Tibial artery (tissue), 4 donors: Measurements from ENCODE around the gene TBC1D32.

Experiments used
- DNase-seq, 2 donors: peaks; one replicate each; pipeline ENCODE4 v3.0.0-alpha.2; 2019
- H3K27ac ChIP-seq, 2 donors: fragments of 200-600 bp; sonication (generic) in 1 of 2; 1 replicate in 1 of 2; 2 replicates in 1 of 2; pipeline ENCODE4 v1.5.1; 2018 to 2019; ENCODE audit warnings: mild to moderate bottlenecking in 1 of 2
- H3K27me3 ChIP-seq, 2 donors: fragments of 200-600 bp; sonication (generic) in 1 of 2; one replicate each; pipeline versions ENCODE4 v1.5.1 to v1.6.0; 2016 to 2019
- H3K36me3 ChIP-seq, 3 donors: fragments of 200-600 bp; sonication (generic) in 2 of 3; one replicate each; pipeline ENCODE4 v1.5.1; 2016 to 2019; ENCODE audit warnings: mild to moderate bottlenecking in 2 of 3
- H3K4me1 ChIP-seq, 4 donors: fragments of 200-600 bp; sonication (generic) in 2 of 4; 1 replicate in 3 of 4; 2 replicates in 1 of 4; pipeline ENCODE4 v1.5.1; 2016 to 2019
- H3K4me3 ChIP-seq, 2 donors: fragments of 200-600 bp; sonication (generic) in 1 of 2; 1 replicate in 1 of 2; 2 replicates in 1 of 2; pipeline ENCODE4 v1.5.1; 2018 to 2019; ENCODE audit warnings: mild to moderate bottlenecking in 2 of 2
- H3K9me3 ChIP-seq, 3 donors: fragments of 200-600 bp; sonication (generic) in 1 of 3; one replicate each; pipeline ENCODE4 v1.5.1; 2016 to 2019
- CTCF ChIP-seq, 2 experiments: fragments of 200-600 bp in 1 of 2; fragments of 450-650 bp in 1 of 2; IDR thresholded peaks; one replicate each; pipeline ENCODE4 v1.5.1; 2017 to 2019; ENCODE audit warnings: antibody characterized with exemption in 2 of 2, mild to moderate bottlenecking in 1 of 2, moderate library complexity in 1 of 2
- intact Hi-C: fragments of 100-400 bp; cut with DNase I; formaldehyde crosslinking; loops from one replicate; pipeline ENCODE4 v1.15.0; 2023; ENCODE audit warnings: low total_unique reads

TBC1D32 gene

DNA sequence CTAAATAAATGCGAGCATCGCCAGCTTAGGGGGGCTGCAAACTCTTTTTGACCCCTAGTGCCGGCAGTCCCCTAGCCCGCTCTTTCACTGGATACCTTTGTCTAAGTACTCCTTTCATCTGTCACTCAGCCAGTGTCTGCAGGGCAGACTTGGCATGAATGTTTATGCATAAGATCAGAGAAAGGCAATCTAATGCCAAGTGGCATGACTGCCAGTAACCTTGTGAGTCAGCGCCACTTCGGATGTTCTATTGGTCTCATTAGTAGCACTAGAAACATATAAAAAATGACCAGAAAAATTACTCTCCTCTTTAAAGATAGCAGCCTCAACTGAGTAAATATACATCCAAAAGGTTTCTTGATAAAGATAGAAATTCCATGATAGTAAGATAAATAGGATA, 192.2 kb downstream of the TBC1D32 start:
- peaks cover 0 to 3% (median 0%) of the 10 kb centered on the region in 3 donors for H3K9me3 ChIP-seq
- no peak for TF ChIP-seq CTCF (IDR thresholded peaks at IDR 0.05)
- H3K4me1 ChIP-seq = no peaks in the 10 kb centered on the region
- no peak overlapping the region for H3K27ac ChIP-seq
- intact Hi-C loops = no loop called here
- no peak overlapping the region for H3K4me3 ChIP-seq
- no peaks in the 10 kb centered on the region for H3K27me3 ChIP-seq
- no peaks in the 10 kb centered on the region for H3K36me3 ChIP-seq
- no peak for DNase-seq

DNA sequence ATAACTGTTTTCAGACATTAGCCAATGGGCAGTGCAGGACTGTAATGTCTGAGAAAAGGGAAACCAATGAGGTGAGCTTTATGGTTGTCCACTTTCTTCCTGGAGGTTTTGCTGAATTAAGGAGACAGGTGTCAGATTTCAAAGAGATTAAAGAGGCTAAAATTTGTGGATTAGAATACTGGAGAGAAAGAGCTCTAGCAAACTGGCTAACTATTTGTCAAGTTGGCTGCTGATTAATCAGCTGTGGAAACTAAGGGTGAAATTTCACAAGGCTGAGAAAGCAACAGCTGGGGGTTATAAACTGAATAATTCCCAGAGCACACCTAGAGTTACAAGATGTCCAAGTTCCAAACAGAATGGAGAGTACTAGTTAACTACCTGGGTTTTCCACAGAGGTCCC, 198.9 kb downstream of the TBC1D32 start:
- Histone ChIP-seq H3K27ac (no peak overlapping the region), H3K27me3 (no peaks in the 10 kb centered on the region), H3K9me3 (no peaks in the 10 kb centered on the region), H3K4me3 (no peak overlapping the region), H3K36me3 (no peaks in the 10 kb centered on the region), H3K4me1 (no peaks in the 10 kb centered on the region)
- DNase-seq = no peak
- intact Hi-C loops = no loop called here
- TF ChIP-seq CTCF (IDR thresholded peaks at IDR 0.05) = no peak

DNA sequence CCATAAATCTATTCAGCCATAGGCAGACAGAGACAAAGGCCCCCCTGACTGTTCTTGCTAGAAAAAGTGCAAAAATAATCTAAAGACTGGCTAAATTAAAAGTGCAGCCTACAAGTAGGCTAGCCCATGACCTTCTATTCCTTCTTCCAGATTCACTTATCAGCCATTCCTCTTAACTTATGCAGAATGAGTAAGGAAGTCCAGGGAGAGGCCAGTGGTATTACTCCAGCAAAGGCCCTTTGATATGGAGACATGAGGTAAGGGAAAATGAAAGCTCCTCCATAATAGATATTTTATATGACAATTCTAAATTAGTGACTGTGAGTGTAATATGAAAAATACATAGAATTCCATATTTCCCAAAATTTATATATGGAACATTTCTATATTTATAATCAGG, 199.4 kb downstream of the TBC1D32 start:
- Histone ChIP-seq H3K4me3 (no peak overlapping the region), H3K27ac (no peak overlapping the region), H3K36me3 (no peaks in the 10 kb centered on the region), H3K27me3 (no peaks in the 10 kb centered on the region), H3K9me3 (no peaks in the 10 kb centered on the region), H3K4me1 (no peaks in the 10 kb centered on the region)
- TF ChIP-seq CTCF (IDR thresholded peaks at IDR 0.05) = no peak
- intact Hi-C loops = no loop called here
- DNase-seq = no peak

DNA sequence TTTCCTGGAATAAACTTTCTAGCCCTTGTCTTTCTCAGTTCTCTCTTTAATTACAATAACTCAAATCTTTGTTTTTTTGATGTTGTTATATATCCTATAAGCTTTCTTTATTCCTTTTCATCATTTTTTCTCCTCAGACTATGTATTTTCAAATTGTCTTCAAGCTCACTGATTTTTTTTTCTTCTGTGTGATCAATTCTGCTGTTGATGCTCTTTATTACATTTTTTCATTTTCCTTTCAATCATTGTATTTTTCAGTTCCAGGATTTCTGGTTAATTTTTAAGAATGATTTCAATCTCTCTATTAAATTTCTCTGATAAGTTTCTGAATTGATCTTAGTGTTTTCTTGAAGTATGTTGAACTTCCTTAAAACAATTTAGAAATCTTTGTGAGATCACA, 209.7 kb downstream of the TBC1D32 start:
- TF ChIP-seq CTCF (IDR thresholded peaks at IDR 0.05) = no peak
- Histone ChIP-seq H3K27ac (no peak overlapping the region), H3K36me3 (peaks cover 15 to 43% (median 25%) of the 10 kb centered on the region in 3 donors), H3K9me3 (peaks cover 0 to 13% (median 7%) of the 10 kb centered on the region in 3 donors), H3K27me3 (no peaks in the 10 kb centered on the region), H3K4me1 (no peaks in the 10 kb centered on the region), H3K4me3 (no peak overlapping the region)
- DNase-seq = no peak
- intact Hi-C loops = no loop called here

DNA sequence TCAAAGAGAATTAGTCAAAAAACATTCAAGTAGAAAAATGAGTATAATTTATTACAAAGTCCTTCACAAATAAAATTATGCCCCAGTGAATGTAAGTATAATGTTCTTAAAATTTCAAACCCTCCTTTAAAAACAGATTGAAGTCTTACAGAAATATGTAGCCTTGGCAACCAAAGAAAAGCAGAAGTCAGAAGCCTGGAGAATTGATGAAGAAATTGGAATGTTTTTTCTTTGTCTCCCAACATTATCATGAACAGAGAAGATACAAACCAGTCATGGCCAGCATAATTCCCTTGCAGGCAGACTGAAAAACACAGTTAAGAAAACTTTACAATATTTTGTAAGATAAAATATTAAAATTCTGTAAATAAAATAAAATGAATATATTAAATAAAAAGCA, 221.9 kb downstream of the TBC1D32 start:
- Histone ChIP-seq H3K27me3 (no peaks in the 10 kb centered on the region), H3K4me3 (no peak overlapping the region), H3K27ac (no peak overlapping the region), H3K4me1 (no peaks in the 10 kb centered on the region), H3K36me3 (no peaks in the 10 kb centered on the region), H3K9me3 (no peaks in the 10 kb centered on the region)
- intact Hi-C loops = no loop called here
- no peak for DNase-seq
- TF ChIP-seq CTCF (IDR thresholded peaks at IDR 0.05) = no peak

GRCh38 chr6:121110733-121111132, 223.5 kb downstream of the TBC1D32 start:
- TF ChIP-seq CTCF (IDR thresholded peaks at IDR 0.05) = no peak

More at GRCh38 chr6:121110733-121111132, 223.5 kb downstream of the TBC1D32 start:
- Histone ChIP-seq H3K27me3 (no peaks in the 10 kb centered on the region), H3K4me1 (no peaks in the 10 kb centered on the region), H3K36me3 (no peaks in the 10 kb centered on the region), H3K27ac (no peak overlapping the region), H3K4me3 (no peak overlapping the region), H3K9me3 (no peaks in the 10 kb centered on the region)
- intact Hi-C loops = no loop called here
- no peak for DNase-seq
